NCI-H748 (cell line): Measurements from ENCODE around the gene CHAF1A.

Source experiments
- DNase-seq: peaks from one replicate; lab custom pipeline; 2025; ENCODE audit not compliant: unreplicated experiment; lab: John Stamatoyannopoulos, UW

Gene CHAF1A

GRCh38 chr19:4402171-4403004 is at the start of gene CHAF1A:
Gene CHAF1A (plus strand): TSS chr19:4402640. CDS start chr19:4402763, 123 bp downstream.
- DNase-seq = peak; percentile 100

- DNase-seq = peak; percentile 25
Measured at GRCh38 chr19:4352701-4353121, 49.7 kb upstream of the CHAF1A start.

- DNase-seq = no peak
Measured at GRCh38 chr19:4354282-4354681, 48.2 kb upstream of the CHAF1A start.

GRCh38 chr19:4354897-4355296 is 47.5 kb upstream of the CHAF1A start:
- DNase-seq = no peak

- no peak for DNase-seq
Measured at GRCh38 chr19:4357095-4357797, 45.2 kb upstream of the CHAF1A start.

- DNase-seq = no peak
Measured at GRCh38 chr19:4357921-4358326, 44.5 kb upstream of the CHAF1A start.

- DNase-seq = no peak
Measured at GRCh38 chr19:4358709-4359626, 43.5 kb upstream of the CHAF1A start.

- DNase-seq = no peak
Measured at GRCh38 chr19:4359627-4360000, 42.8 kb upstream of the CHAF1A start.

- no peak for DNase-seq
Measured at GRCh38 chr19:4360081-4360569, 42.3 kb upstream of the CHAF1A start.

- no peak for DNase-seq
Measured at GRCh38 chr19:4360641-4361151, 41.7 kb upstream of the CHAF1A start.

GRCh38 chr19:4361152-4362046 is 41.0 kb upstream of the CHAF1A start:
- DNase-seq = no peak

- DNase-seq = no peak
Measured at GRCh38 chr19:4362101-4362828, 40.2 kb upstream of the CHAF1A start.

- DNase-seq = no peak
Measured at GRCh38 chr19:4362831-4363545, 39.5 kb upstream of the CHAF1A start.

- DNase-seq = no peak
Measured at GRCh38 chr19:4363571-4364304, 38.7 kb upstream of the CHAF1A start.

- DNase-seq = no peak
Measured at GRCh38 chr19:4365341-4365740, 37.1 kb upstream of the CHAF1A start.

GRCh38 chr19:4365791-4366665 is 36.4 kb upstream of the CHAF1A start:
- no peak for DNase-seq
